ENCODE measurements around the gene GPRC6A.
"Not testable (repeated sequence)": the region's sequence is repeated elsewhere in the genome, so short reads cannot be mapped to it uniquely, and the experiment has no call there.

Gene GPRC6A

GRCh38 chr6:116828983-116829382 is at the start of gene GPRC6A:
TSS of gene GPRC6A (minus strand) at chr6:116829083. CDS start at chr6:116829013, 70 bp downstream.
- no peak for DNase-seq (ENCODE audit: low read depth)

GRCh38 chr6:116877743-116878142 is 48.9 kb upstream of the GPRC6A start:
- no peak for DNase-seq (ENCODE audit: low read depth)

GRCh38 chr6:116876635-116877611 is 48.0 kb upstream of the GPRC6A start, which contains the start of gene RFX6:
TSS of gene RFX6 (plus strand) at chr6:116877242. CDS start at chr6:116877276, 34 bp downstream.
- DNase-seq (ENCODE audit: low read depth) = no peak

GRCh38 chr6:116876107-116876506 is 47.2 kb upstream of the GPRC6A start:
- DNase-seq (ENCODE audit: low read depth) = no peak

- DNase-seq (ENCODE audit: low read depth) = no peak
Measured at GRCh38 chr6:116872771-116873170, 43.9 kb upstream of the GPRC6A start.

GRCh38 chr6:116866281-116866871 is 37.5 kb upstream of the GPRC6A start:
- no peak for DNase-seq (ENCODE audit: low read depth)

GRCh38 chr6:116859264-116859663 is 30.4 kb upstream of the GPRC6A start:
- DNase-seq (ENCODE audit: low read depth) = no peak

- DNase-seq (ENCODE audit: low read depth) = no peak
Measured at GRCh38 chr6:116858060-116858459, 29.2 kb upstream of the GPRC6A start.

GRCh38 chr6:116847227-116847626 is 18.3 kb upstream of the GPRC6A start:
- no peak for DNase-seq (ENCODE audit: low read depth)

- no peak for DNase-seq (ENCODE audit: low read depth)
Measured at GRCh38 chr6:116842459-116842858, 13.6 kb upstream of the GPRC6A start.

- DNase-seq (ENCODE audit: low read depth) = no peak
Measured at GRCh38 chr6:116840091-116840490, 11.2 kb upstream of the GPRC6A start.

GRCh38 chr6:116836606-116837342 is 7.9 kb upstream of the GPRC6A start:
- DNase-seq (ENCODE audit: low read depth) = no peak

GRCh38 chr6:116834526-116834925 is 5.6 kb upstream of the GPRC6A start:
- DNase-seq (ENCODE audit: low read depth) = not testable (repeated sequence)

- DNase-seq (ENCODE audit: low read depth) = no peak
Measured at GRCh38 chr6:116827561-116828240, 1.2 kb downstream of the GPRC6A start.

GRCh38 chr6:116816336-116816735 is 12.5 kb downstream of the GPRC6A start:
- not testable (repeated sequence) for DNase-seq (ENCODE audit: low read depth)

- no peak for DNase-seq (ENCODE audit: low read depth)
Measured at GRCh38 chr6:116812051-116812650, 16.7 kb downstream of the GPRC6A start.

- DNase-seq (ENCODE audit: low read depth) = no peak
Measured at GRCh38 chr6:116801971-116802370, 26.9 kb downstream of the GPRC6A start.

- no peak for DNase-seq (ENCODE audit: low read depth)
Measured at GRCh38 chr6:116799945-116800344, 28.9 kb downstream of the GPRC6A start.

GRCh38 chr6:116797585-116797984 is 31.3 kb downstream of the GPRC6A start:
- DNase-seq (ENCODE audit: low read depth) = no peak

- DNase-seq (ENCODE audit: low read depth) = no peak
Measured at GRCh38 chr6:116793224-116793623, 35.7 kb downstream of the GPRC6A start.

GRCh38 chr6:116783852-116784251 is 45.0 kb downstream of the GPRC6A start:
- no peak for DNase-seq (ENCODE audit: low read depth)
